SU-DHL-6 (cell line): ENCODE data around the gene GMPPA.

Source experiments
- EZH2phosphoT487 ChIP-seq: fragments of 200-600 bp; sonication (generic), shearing (Covaris generic); conservative IDR thresholded peaks from 2 replicates; pipeline ENCODE4 v1.6.1; 2018; ENCODE audit warnings: mild to moderate bottlenecking, antibody characterized with exemption, low read length, moderate library complexity, mixed read lengths
- TF ChIP-seq, protein P1 (sequence below): fragments of 200-600 bp; sonication (generic); IDR thresholded peaks from one replicate; pipeline ENCODE4 v1.5.1; 2017; ENCODE audit warnings: antibody characterized with exemption, mild to moderate bottlenecking, low read length, moderate library complexity; ENCODE audit not compliant: insufficient read depth, poor library complexity, severe bottlenecking

DNA sequence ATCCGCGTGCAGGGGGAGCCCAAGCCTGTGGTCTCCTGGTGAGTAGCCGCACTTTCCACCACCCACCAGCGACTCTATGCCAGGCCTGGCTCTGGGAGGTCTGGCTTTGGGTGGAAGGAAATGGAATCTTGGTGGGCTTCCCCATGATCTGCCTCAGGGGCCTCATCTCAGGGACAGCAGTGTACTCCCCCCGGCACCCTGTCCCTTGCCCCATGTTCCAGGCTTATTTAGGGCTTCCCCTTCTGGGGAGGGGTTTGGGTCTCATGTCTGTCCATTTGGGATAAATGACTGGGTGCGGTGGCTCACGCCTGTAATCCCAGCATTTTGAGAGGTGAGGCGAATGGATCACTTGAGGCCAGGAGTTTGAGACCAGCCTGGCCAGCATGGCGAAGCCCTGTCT, 36.3 kb upstream of the GMPPA start:
- TF ChIP-seq EZH2phosphoT487 = no peak
- TF ChIP-seq, protein P1, sequence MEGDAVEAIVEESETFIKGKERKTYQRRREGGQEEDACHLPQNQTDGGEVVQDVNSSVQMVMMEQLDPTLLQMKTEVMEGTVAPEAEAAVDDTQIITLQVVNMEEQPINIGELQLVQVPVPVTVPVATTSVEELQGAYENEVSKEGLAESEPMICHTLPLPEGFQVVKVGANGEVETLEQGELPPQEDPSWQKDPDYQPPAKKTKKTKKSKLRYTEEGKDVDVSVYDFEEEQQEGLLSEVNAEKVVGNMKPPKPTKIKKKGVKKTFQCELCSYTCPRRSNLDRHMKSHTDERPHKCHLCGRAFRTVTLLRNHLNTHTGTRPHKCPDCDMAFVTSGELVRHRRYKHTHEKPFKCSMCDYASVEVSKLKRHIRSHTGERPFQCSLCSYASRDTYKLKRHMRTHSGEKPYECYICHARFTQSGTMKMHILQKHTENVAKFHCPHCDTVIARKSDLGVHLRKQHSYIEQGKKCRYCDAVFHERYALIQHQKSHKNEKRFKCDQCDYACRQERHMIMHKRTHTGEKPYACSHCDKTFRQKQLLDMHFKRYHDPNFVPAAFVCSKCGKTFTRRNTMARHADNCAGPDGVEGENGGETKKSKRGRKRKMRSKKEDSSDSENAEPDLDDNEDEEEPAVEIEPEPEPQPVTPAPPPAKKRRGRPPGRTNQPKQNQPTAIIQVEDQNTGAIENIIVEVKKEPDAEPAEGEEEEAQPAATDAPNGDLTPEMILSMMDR = no peak
